ENCODE data around the gene EPB41L3.
"Not testable (repeated sequence)": the region's sequence is repeated elsewhere in the genome, so short reads cannot be mapped to it uniquely, and the experiment has no call there.

DNA sequence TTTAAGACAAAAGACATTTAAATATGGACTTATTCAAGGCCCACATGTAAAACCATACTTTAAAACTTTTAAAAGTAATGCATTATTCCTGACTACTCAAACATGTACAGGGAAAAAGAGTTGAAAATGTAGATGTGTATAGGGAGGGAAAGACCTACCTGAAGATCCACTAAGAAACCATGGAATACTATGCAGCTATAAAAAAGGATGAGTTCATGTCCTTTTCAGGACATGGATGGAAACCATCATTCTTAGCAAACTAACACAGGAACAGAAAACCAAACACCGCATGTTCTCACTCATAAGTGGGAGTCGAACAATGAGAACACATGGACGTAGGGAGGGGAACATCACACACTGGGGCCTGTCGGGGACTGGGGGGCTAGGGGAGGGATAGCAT is 55.8 kb downstream of the EPB41L3 start:
- TF ChIP-seq, protein P1, sequence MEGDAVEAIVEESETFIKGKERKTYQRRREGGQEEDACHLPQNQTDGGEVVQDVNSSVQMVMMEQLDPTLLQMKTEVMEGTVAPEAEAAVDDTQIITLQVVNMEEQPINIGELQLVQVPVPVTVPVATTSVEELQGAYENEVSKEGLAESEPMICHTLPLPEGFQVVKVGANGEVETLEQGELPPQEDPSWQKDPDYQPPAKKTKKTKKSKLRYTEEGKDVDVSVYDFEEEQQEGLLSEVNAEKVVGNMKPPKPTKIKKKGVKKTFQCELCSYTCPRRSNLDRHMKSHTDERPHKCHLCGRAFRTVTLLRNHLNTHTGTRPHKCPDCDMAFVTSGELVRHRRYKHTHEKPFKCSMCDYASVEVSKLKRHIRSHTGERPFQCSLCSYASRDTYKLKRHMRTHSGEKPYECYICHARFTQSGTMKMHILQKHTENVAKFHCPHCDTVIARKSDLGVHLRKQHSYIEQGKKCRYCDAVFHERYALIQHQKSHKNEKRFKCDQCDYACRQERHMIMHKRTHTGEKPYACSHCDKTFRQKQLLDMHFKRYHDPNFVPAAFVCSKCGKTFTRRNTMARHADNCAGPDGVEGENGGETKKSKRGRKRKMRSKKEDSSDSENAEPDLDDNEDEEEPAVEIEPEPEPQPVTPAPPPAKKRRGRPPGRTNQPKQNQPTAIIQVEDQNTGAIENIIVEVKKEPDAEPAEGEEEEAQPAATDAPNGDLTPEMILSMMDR (IDR thresholded peaks at IDR 0.05) = not testable (repeated sequence)
- TF ChIP-seq POLR2A (IDR thresholded peaks at IDR 0.05) = not testable (repeated sequence)

All from esophagus squamous epithelium (tissue), 4 donors.